PC-3 (cell line): Measurements from ENCODE around the gene PRKN. TPM values are rescaled to one million over a fixed set of nuclear protein-coding genes. Genes with fewer than 3 reads are reported as not detected.

Experiments used
- ATAC-seq: fragments of 200-7000 bp; cut with Tn5 transposase; 2 replicates; pipeline ENCODE4 v1.9.1; 2020; ENCODE audit warnings: mild to moderate bottlenecking, moderate library complexity
- BruUV-seq: library from RNA; stranded (reverse); fragments of 400-500 nt; replicated peaks from 2 replicates; lab custom pipeline; 2021; lab: Mats Ljungman, UMichigan
- CTCF ChIA-PET: fragments of 300-600 bp; sonication (Branson Sonifier 250); formaldehyde crosslinking; loops from one replicate; lab custom pipeline; 2022; ENCODE audit warnings: antibody characterized with exemption; lab: Charles Lee
- POLR2A ChIA-PET: fragments of 300-600 bp; sonication (Branson Sonifier 250); formaldehyde crosslinking; loops from one replicate; lab custom pipeline; 2022; ENCODE audit warnings: antibody characterized with exemption; ENCODE audit not compliant: unreplicated experiment; lab: Charles Lee
- DNase-seq: peaks from one replicate; pipeline ENCODE4 v3.0.0-alpha.2; 2015
- H2AFZ ChIP-seq: fragments of 300-600 bp; sonication (generic); 2 replicates; pipeline ENCODE4 v1.6.0; 2016; ENCODE audit warnings: antibody characterized with exemption, low read length
- H3F3A ChIP-seq: fragments of 300-600 bp; sonication (generic); one replicate; pipeline ENCODE4 v1.6.0; 2017; ENCODE audit warnings: antibody characterized with exemption, low read length, control low read depth, mild to moderate bottlenecking; ENCODE audit not compliant: unreplicated experiment
- H3K27ac ChIP-seq: fragments of 300-600 bp; sonication (generic); 2 replicates; pipeline ENCODE4 v1.5.1; 2016; ENCODE audit warnings: mild to moderate bottlenecking, low read length
- H3K27me3 ChIP-seq: fragments of 300-600 bp; sonication (generic); 2 replicates; pipeline ENCODE4 v1.6.1; 2016; ENCODE audit warnings: low read length, mixed read lengths
- H3K36me3 ChIP-seq: fragments of 300-600 bp; sonication (generic); 2 replicates; pipeline ENCODE4 v1.6.1; 2016; ENCODE audit warnings: low read depth, mixed run types, low read length, mixed read lengths
- H3K4me1 ChIP-seq: fragments of 300-600 bp; sonication (generic); 2 replicates; pipeline ENCODE4 v1.5.1; 2016; ENCODE audit warnings: low read length; ENCODE audit not compliant: insufficient read depth
- H3K4me2 ChIP-seq: fragments of 300-600 bp; sonication (generic); 2 replicates; pipeline ENCODE4 v1.6.0; 2016; ENCODE audit warnings: low read length
- H3K4me3 ChIP-seq: fragments of 300-600 bp; sonication (generic); 2 replicates; pipeline ENCODE4 v1.5.1; 2016; ENCODE audit warnings: mild to moderate bottlenecking, low read length, mixed read lengths
- H3K79me2 ChIP-seq: fragments of 300-600 bp; sonication (generic); 2 replicates; pipeline ENCODE4 v1.6.1; 2017; ENCODE audit warnings: low read length, mixed read lengths
- H3K9ac ChIP-seq: fragments of 300-600 bp; sonication (generic); 2 replicates; pipeline ENCODE4 v1.6.0; 2016; ENCODE audit warnings: mild to moderate bottlenecking, low read length
- H3K9me2 ChIP-seq: fragments of 300-600 bp; sonication (generic); replicated peaks from 2 replicates; pipeline ENCODE4 v1.6.1; 2016; ENCODE audit warnings: mixed run types, low read length, mixed read lengths
- H3K9me3 ChIP-seq: fragments of 300-600 bp; sonication (generic); 2 replicates; pipeline ENCODE4 v1.6.1; 2016; ENCODE audit warnings: low read length, mixed read lengths
- H4K20me1 ChIP-seq: fragments of 300-600 bp; sonication (generic); 2 replicates; pipeline ENCODE4 v1.6.1; 2016; ENCODE audit warnings: low read length, mixed read lengths
- CTCF ChIP-seq: fragments of 300-600 bp; sonication (generic); conservative IDR thresholded peaks from 2 replicates; pipeline ENCODE4 v1.5.1; 2017; ENCODE audit warnings: antibody characterized with exemption, low read depth, mild to moderate bottlenecking, low read length
- EZH2 ChIP-seq: fragments of 300-600 bp; sonication (generic); IDR thresholded peaks from one replicate; pipeline ENCODE4 v1.6.1; 2017; ENCODE audit warnings: antibody characterized with exemption, mild to moderate bottlenecking, low read length; ENCODE audit not compliant: unreplicated experiment
- EZH2phosphoT487 ChIP-seq: fragments of 300-600 bp; sonication (generic); IDR thresholded peaks from 2 replicates; pipeline ENCODE4 v1.6.1; 2018; ENCODE audit warnings: mild to moderate bottlenecking, antibody characterized with exemption, low read length, borderline replicate concordance
- intact Hi-C: fragments of 100-400 bp; cut with micrococcal nuclease; formaldehyde crosslinking; loops from 2 replicates; pipeline ENCODE4 v1.9.0; 2023
- total RNA-seq: library from RNA; depleted of rRNA; stranded (reverse); fragments of >200 nt; gene quantifications from 2 replicates; pipeline ENCODE4 v1.2.3, GENCODE V29; 2014

The PRKN gene
- total RNA-seq, 1 experiment from 2014 or later: not detected

- Histone ChIP-seq H3K9me3 (no peaks in the 10 kb centered on the region), H4K20me1 (no peaks in the 10 kb centered on the region), H3K9me2 (no peaks in the 10 kb centered on the region), H3K9ac (no peak overlapping the region), H2AFZ (no peak overlapping the region), H3K36me3 (no peaks in the 10 kb centered on the region), H3K79me2 (no peaks in the 10 kb centered on the region), H3F3A (no peaks in the 10 kb centered on the region), H3K4me3 (no peak overlapping the region), H3K27ac (no peak overlapping the region), H3K4me1 (peaks cover 4% of the 10 kb centered on the region; the same call in 1 of the 2 replicates), H3K27me3 (no peaks in the 10 kb centered on the region), H3K4me2 (no peak overlapping the region)
- DNase-seq (no peak), ATAC-seq (no peak)
- POLR2A ChIA-PET: no interaction called here
- TF ChIP-seq CTCF: no peak
- no peak for TF ChIP-seq EZH2
- no peak for TF ChIP-seq EZH2phosphoT487
- no TSS peak for BruUV-seq
- CTCF ChIA-PET: no interaction called here
- intact Hi-C loops: no loop called here
These were observed 1247.0 kb downstream of the PRKN start for GRCh38 chr6:161480421-161481155.

GRCh38 chr6:161479376-161479775 is 1248.2 kb downstream of the PRKN start:
- no peaks in the 10 kb centered on the region for H3K4me1 ChIP-seq
- H3K27ac ChIP-seq: no peak overlapping the region
- DNase-seq (no peak), ATAC-seq (no peak)
- no peaks in the 10 kb centered on the region for H4K20me1 ChIP-seq
- POLR2A ChIA-PET: no interaction called here
- no peak overlapping the region for H3K4me2 ChIP-seq
- BruUV-seq: no TSS peak
- no peaks in the 10 kb centered on the region for H3K9me2 ChIP-seq
- CTCF ChIA-PET: no interaction called here
- H2AFZ ChIP-seq: 0 out of 2 replicates have a peak overlapping the region, but pooled peaks have one; percentile 26
- H3F3A ChIP-seq: no peaks in the 10 kb centered on the region
- no peaks in the 10 kb centered on the region for H3K27me3 ChIP-seq
- no peak overlapping the region for H3K9ac ChIP-seq
- no peaks in the 10 kb centered on the region for H3K9me3 ChIP-seq
- no peaks in the 10 kb centered on the region for H3K36me3 ChIP-seq
- H3K79me2 ChIP-seq: no peaks in the 10 kb centered on the region
- H3K4me3 ChIP-seq: no peak overlapping the region
- TF ChIP-seq EZH2: no peak
- TF ChIP-seq CTCF: no peak
- no peak for TF ChIP-seq EZH2phosphoT487
- intact Hi-C loops: no loop called here

- Histone ChIP-seq H3K79me2 (no peaks in the 10 kb centered on the region), H4K20me1 (no peaks in the 10 kb centered on the region), H3K9me3 (no peaks in the 10 kb centered on the region), H3K36me3 (no peaks in the 10 kb centered on the region), H3K4me2 (no peak overlapping the region), H3K9ac (no peak overlapping the region), H2AFZ (peak overlapping the region; percentile 55), H3K4me3 (no peak overlapping the region), H3K27me3 (no peaks in the 10 kb centered on the region), H3F3A (no peaks in the 10 kb centered on the region), H3K9me2 (no peaks in the 10 kb centered on the region), H3K27ac (no peak overlapping the region), H3K4me1 (no peaks in the 10 kb centered on the region)
- DNase-seq: no peak
- ChIA-PET CTCF (interaction anchor here (0.5 kb wide), 1 partner anchor 60 kb away, joined by 3 read pairs; no protein-coding TSS in a partner anchor), POLR2A (no interaction called here)
- intact Hi-C loops: no loop called here
- no TSS peak for BruUV-seq
- TF ChIP-seq CTCF: no peak
- no peak for TF ChIP-seq EZH2phosphoT487
- no peak for TF ChIP-seq EZH2
- no peak for ATAC-seq
These were observed 1249.6 kb downstream of the PRKN start for GRCh38 chr6:161477876-161478425.
